WERI-Rb-1 (cell line): ENCODE measurements around the gene USP15.

Experiments used
- DNase-seq: peaks from one replicate; pipeline ENCODE4 v3.0.0-alpha.2; 2020
- H3K27ac ChIP-seq: fragments of 250-450 bp; sonication (Bioruptor Pico); 2 replicates; pipeline ENCODE4 v1.5.1; 2020; ENCODE audit warnings: mild to moderate bottlenecking, moderate library complexity
- H3K27me3 ChIP-seq: fragments of 250-450 bp; sonication (Bioruptor Pico); 2 replicates; pipeline ENCODE4 v1.5.1; 2021; ENCODE audit warnings: mild to moderate bottlenecking, low read depth, moderate library complexity; ENCODE audit not compliant: insufficient read depth, severe bottlenecking
- H3K36me3 ChIP-seq: fragments of 250-450 bp; sonication (Bioruptor Pico); 2 replicates; pipeline ENCODE4 v1.5.1; 2020; ENCODE audit warnings: mild to moderate bottlenecking, moderate library complexity
- H3K4me3 ChIP-seq: 2 replicates; pipeline ENCODE4 v1.5.1; 2011; ENCODE audit warnings: low read depth, mild to moderate bottlenecking, control low read depth, low read length
- H3K9me3 ChIP-seq: fragments of 250-450 bp; sonication (Bioruptor Pico); 2 replicates; pipeline ENCODE4 v1.5.1; 2021; ENCODE audit warnings: mild to moderate bottlenecking, moderate library complexity; ENCODE audit not compliant: severe bottlenecking
- TF ChIP-seq, protein P1 (sequence below): IDR thresholded peaks from 2 replicates; pipeline ENCODE4 v1.5.1; 2011; ENCODE audit warnings: low read depth, mild to moderate bottlenecking, control low read depth, inconsistent platforms, low read length

USP15 gene

DNA sequence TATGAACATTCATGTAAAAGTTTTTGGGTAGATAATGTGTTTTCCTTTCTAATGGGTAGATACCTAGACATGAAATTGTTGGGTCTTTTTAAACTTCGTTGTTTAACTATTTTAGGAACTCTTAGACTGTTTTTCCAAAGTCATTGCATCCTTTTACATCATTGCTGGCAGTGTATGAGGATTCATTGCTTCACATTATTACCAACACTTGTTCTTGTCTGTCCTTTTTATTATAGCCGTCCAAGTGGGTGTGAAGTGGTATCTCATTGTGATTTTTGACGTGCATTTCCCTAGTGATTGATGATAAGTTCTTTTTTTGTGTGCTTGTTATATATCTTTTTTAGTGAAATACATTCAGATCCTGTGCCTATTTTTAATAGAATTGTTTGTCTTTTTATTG lies 39.4 kb downstream of the USP15 start:
- H3K36me3 ChIP-seq = peaks cover 54% of the 10 kb centered on the region

DNA sequence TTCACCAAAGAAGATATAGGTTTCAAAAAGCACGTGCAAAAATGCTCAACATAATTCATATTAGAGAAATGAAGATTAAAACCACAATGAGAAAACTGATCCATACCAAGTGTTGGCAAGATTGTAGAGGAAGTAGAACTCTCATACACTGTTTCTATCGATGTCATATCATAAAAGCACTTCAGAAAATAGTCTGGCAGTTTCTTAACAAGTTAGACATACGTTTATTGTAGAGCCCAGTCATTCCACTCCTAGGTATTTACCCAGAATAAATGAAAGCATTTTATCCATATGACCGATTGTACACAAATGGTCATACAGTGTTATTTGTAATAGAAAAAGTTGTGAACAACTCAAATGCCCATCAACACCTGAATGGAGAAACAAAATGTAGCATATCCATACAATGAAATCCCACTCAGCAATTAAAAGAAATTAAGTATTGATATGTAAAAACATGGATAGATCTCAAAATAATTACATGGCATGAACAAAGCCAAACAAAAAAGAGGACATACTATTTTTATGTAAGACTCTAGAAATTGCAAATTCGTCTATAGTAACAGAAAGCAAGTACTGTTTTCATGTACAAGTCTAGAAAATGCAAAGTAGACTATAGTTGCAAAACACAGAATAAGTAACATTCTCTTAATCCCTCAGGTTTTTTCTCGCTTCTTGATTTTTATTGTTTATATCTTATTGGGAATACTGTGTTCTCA lies 41.0 kb downstream of the USP15 start:
- TF ChIP-seq, protein P1, sequence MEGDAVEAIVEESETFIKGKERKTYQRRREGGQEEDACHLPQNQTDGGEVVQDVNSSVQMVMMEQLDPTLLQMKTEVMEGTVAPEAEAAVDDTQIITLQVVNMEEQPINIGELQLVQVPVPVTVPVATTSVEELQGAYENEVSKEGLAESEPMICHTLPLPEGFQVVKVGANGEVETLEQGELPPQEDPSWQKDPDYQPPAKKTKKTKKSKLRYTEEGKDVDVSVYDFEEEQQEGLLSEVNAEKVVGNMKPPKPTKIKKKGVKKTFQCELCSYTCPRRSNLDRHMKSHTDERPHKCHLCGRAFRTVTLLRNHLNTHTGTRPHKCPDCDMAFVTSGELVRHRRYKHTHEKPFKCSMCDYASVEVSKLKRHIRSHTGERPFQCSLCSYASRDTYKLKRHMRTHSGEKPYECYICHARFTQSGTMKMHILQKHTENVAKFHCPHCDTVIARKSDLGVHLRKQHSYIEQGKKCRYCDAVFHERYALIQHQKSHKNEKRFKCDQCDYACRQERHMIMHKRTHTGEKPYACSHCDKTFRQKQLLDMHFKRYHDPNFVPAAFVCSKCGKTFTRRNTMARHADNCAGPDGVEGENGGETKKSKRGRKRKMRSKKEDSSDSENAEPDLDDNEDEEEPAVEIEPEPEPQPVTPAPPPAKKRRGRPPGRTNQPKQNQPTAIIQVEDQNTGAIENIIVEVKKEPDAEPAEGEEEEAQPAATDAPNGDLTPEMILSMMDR = no peak
- Histone ChIP-seq H3K27me3 (no peaks in the 10 kb centered on the region), H3K9me3 (peaks cover 2% of the 10 kb centered on the region), H3K27ac (no peak overlapping the region), H3K4me3 (no peak overlapping the region), H3K36me3 (peaks cover 51% of the 10 kb centered on the region)
- DNase-seq = no peak

More for the DNA sequence above, 39.4 kb downstream of the USP15 start:
- H3K27me3 ChIP-seq = no peaks in the 10 kb centered on the region
- DNase-seq = no peak
- no peak overlapping the region for H3K4me3 ChIP-seq
- H3K27ac ChIP-seq = no peak overlapping the region
- TF ChIP-seq, protein P1 = no peak
- peaks cover 2% of the 10 kb centered on the region for H3K9me3 ChIP-seq

DNA sequence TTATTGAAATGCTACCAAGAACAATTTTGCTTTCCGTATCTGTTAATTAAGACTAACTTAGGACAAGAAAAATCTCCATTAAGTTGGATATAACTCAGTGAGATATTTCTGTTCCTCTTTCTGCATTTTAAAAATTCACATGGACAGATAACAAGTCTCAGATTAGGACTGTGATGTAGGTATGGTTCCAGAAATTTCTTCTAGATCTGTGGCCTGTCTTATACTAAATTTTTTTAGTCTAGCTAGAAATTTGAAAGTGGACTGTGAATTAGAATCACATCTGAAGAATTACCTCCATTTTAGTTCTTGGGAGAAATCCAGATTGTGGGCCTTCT lies 41.6 kb downstream of the USP15 start:
- H3K9me3 ChIP-seq = peaks cover 2% of the 10 kb centered on the region
- TF ChIP-seq, protein P1 = no peak
- no peak overlapping the region for H3K4me3 ChIP-seq
- H3K36me3 ChIP-seq = peaks cover 49% of the 10 kb centered on the region
- no peaks in the 10 kb centered on the region for H3K27me3 ChIP-seq
- DNase-seq = no peak
- no peak overlapping the region for H3K27ac ChIP-seq

DNA sequence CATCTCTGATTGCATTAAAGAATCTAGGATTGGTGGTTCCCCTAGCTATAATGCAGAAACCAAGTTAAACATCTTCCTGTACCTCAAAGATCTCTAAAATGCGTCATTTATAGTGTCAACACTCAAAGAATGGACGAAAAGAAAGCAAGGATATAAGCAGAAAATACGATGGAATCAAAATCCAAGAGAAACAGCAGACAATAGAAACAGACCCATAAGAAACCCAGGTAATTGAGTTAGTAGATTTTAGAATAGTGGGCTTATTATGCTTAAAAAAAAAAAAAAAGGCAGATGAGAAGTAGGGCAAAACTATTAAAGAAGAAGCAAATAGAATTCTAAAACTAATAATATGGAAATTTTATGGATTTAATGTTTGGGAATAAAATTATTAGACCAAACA lies 44.4 kb downstream of the USP15 start:
- Histone ChIP-seq H3K9me3 (peaks cover 2% of the 10 kb centered on the region), H3K27ac (no peak overlapping the region), H3K4me3 (no peak overlapping the region), H3K36me3 (peaks cover 35% of the 10 kb centered on the region), H3K27me3 (no peaks in the 10 kb centered on the region)
- TF ChIP-seq, protein P1 = no peak
- no peak for DNase-seq

DNA sequence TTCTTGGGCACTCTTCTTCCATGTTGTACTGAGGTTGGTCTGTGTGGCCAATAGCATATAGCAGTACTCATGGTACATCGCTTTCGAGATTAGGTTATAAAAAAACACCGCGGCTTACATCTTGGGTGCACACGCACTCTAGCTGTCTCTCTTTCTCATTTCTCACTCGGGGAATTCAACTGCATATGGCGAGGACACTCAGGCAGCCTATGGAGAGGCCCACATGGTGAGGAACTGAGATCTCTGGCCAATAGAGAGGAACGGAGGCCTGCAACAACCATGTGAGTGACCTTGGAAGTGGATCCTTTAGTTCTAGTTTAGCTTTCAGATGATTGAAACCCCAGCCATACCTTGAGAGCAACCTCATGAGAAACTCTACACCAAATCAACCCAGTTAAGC lies 45.6 kb downstream of the USP15 start:
- no peak for DNase-seq
- H3K36me3 ChIP-seq = peaks cover 35% of the 10 kb centered on the region
- no peak overlapping the region for H3K4me3 ChIP-seq
- peaks cover 2% of the 10 kb centered on the region for H3K9me3 ChIP-seq
- no peak overlapping the region for H3K27ac ChIP-seq
- TF ChIP-seq, protein P1 = no peak
- H3K27me3 ChIP-seq = no peaks in the 10 kb centered on the region
